ENCODE data around the gene PSME1.
A peak's percentile ranks its signal among the peaks of the same experiment; 100 is the strongest.

PSME1 gene

DNA sequence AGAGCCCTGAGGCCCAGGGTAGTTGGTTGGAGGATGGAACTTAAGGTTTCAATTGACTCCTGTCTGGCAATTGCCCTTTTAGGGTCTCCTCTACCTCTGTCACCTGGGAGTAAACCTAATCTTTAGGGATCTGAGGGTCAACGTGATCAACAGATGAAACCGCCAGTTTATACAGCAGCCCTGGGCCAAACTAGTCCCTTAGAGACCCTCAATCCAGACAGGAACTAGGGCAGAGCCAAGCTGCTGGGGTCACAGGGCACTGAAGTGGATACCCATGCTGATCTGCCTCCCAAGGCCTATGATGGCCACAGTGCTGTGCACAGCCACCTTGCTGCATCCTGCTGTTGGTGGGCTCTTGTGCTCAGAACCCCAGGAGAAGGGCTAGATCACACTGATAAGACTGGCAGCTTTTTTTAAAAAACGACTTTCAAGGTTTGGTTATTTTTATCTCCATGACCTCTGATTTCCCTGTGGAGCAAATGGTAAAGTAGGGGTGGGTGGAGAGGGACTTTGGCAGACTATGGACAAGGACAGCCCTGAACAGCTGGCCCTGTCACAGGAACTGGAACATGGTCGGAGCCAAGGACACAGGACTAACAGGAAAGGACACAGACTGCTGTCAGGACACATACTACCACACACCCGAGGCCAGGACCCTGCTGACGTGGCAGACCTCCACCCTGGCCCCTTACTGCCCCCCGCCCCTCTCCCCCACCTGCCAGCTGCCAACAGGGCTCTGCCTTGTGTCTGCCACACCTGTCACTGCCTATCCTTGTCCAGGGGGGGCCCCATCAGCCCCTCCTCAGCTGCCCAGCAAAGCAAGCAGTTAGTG, 5.1 kb upstream of the PSME1 start:
- H3K27ac Mint-ChIP-seq: peak overlapping the region; percentile 33

DNA sequence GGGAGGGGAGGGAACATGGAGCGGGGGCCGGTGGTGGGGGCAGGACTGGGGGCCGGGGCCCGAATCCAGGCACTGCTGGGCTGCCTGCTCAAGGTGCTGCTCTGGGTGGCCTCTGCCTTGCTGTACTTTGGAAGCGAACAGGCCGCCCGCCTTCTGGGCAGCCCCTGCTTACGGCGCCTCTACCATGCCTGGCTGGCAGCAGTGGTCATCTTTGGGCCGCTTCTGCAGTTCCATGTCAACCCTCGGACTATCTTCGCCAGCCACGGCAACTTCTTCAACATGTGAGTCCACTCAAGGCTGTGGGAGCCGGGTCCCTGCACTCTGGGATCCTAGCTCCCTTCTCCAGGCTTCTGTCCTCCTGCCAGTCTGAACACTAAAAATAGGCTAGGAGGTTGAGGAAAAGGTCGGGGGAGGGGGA, 4.4 kb upstream of the PSME1 start:
- no peaks in the 10 kb centered on the region for H3K27me3 Mint-ChIP-seq
- H3K4me1 Mint-ChIP-seq (ENCODE audit: low read depth): peaks cover 27% of the 10 kb centered on the region
- no peak overlapping the region for H3K4me3 Mint-ChIP-seq
- H3K9me3 Mint-ChIP-seq: no peaks in the 10 kb centered on the region
- peaks cover under 1% of the 10 kb centered on the region for H3K36me3 Mint-ChIP-seq (ENCODE audit: low read depth)
- peak overlapping the region; percentile 81 for H3K27ac Mint-ChIP-seq

More for the DNA sequence above, 5.1 kb upstream of the PSME1 start:
- Mint-ChIP-seq H3K36me3 (ENCODE audit: low read depth) (no peaks in the 10 kb centered on the region), H3K9me3 (no peaks in the 10 kb centered on the region), H3K27me3 (no peaks in the 10 kb centered on the region), H3K4me3 (no peak overlapping the region), H3K4me1 (ENCODE audit: low read depth) (peaks cover 25% of the 10 kb centered on the region)

DNA sequence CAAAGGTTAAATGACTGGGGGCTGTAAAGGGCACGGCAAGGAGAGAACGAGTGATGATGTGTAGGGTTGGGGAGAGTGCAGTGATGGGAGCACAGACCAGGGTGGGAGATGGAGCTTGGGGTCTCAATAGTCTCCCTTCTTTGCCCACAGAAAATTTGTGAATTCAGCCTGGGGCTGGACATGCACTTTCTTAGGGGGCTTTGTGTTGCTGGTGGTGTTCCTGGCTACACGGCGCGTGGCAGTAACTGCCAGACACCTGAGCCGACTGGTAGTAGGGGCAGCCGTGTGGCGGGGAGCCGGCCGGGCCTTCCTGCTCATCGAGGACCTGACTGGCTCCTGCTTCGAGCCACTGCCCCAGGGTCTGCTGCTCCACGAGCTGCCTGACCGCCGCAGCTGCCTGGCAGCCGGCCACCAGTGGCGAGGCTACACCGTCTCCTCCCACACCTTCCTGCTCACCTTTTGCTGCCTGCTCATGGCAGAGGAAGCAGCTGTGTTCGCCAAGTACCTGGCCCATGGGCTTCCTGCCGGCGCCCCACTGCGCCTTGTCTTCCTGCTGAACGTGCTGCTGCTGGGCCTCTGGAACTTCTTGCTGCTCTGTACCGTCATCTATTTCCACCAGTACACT, 3.8 kb upstream of the PSME1 start:
- Mint-ChIP-seq H3K4me1 (ENCODE audit: low read depth) (peaks cover 33% of the 10 kb centered on the region), H3K27ac (peak overlapping the region; percentile 82), H3K27me3 (no peaks in the 10 kb centered on the region), H3K9me3 (no peaks in the 10 kb centered on the region), H3K36me3 (ENCODE audit: low read depth) (peaks cover 7% of the 10 kb centered on the region), H3K4me3 (no peak overlapping the region)

- peaks cover 39% of the 10 kb centered on the region for H3K4me1 Mint-ChIP-seq (ENCODE audit: low read depth)
- H3K4me3 Mint-ChIP-seq: no peak overlapping the region
- H3K27ac Mint-ChIP-seq: peak overlapping the region; percentile 82
Observed at GRCh38 chr14:24132976-24133375, 3.0 kb upstream of the PSME1 start.

DNA sequence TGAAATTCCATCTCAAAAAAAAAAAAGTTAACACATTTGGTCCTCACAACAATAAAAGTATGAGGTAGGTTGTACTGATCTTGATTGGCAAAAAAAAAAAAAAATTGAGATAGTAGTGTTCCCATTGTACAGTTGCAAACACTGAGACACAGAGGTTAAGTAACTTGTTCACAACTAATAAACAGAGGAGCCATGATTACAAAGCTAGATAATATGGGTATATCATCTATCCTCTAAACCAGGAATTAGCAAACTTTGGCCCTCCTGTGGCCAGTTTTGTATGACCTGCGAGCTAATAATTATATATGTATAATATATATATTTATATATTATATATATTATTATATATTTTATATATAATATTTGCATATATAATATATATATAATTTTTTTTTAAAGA, 2.3 kb upstream of the PSME1 start:
- H3K9me3 Mint-ChIP-seq: no peaks in the 10 kb centered on the region
- H3K36me3 Mint-ChIP-seq (ENCODE audit: low read depth): peaks cover 23% of the 10 kb centered on the region
- peaks cover 46% of the 10 kb centered on the region for H3K4me1 Mint-ChIP-seq (ENCODE audit: low read depth)
- no peak overlapping the region for H3K27ac Mint-ChIP-seq
- no peaks in the 10 kb centered on the region for H3K27me3 Mint-ChIP-seq
- H3K4me3 Mint-ChIP-seq: no peak overlapping the region

More at GRCh38 chr14:24132976-24133375, 3.0 kb upstream of the PSME1 start:
- Mint-ChIP-seq H3K27me3 (no peaks in the 10 kb centered on the region), H3K36me3 (ENCODE audit: low read depth) (peaks cover 15% of the 10 kb centered on the region), H3K9me3 (no peaks in the 10 kb centered on the region)

DNA sequence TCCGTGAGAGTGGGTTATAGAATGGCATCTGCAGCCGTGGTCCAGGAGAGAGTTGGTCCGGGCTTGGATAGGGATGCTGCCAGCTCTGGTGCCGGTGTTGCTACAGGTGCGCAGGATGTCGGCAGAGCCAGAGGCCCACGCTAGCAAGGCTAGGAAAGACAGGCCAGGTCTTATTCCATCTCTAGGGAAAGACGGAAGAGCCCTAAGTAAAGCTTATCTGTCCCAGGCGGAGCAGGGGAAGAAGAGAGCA, 485 bp upstream of the PSME1 start:
- no peaks in the 10 kb centered on the region for H3K27me3 Mint-ChIP-seq
- peaks cover 59% of the 10 kb centered on the region for H3K4me1 Mint-ChIP-seq (ENCODE audit: low read depth)
- H3K27ac Mint-ChIP-seq: peak overlapping the region; percentile 80
- H3K9me3 Mint-ChIP-seq: no peaks in the 10 kb centered on the region
- H3K36me3 Mint-ChIP-seq (ENCODE audit: low read depth): peaks cover 38% of the 10 kb centered on the region
- peak overlapping the region; percentile 95 for H3K4me3 Mint-ChIP-seq

- H3K27me3 Mint-ChIP-seq: no peaks in the 10 kb centered on the region
- peaks cover 60% of the 10 kb centered on the region for H3K4me1 Mint-ChIP-seq (ENCODE audit: low read depth)
- H3K9me3 Mint-ChIP-seq: no peaks in the 10 kb centered on the region
- H3K4me3 Mint-ChIP-seq: peak overlapping the region; percentile 95
- H3K27ac Mint-ChIP-seq: peak overlapping the region; percentile 96
- H3K36me3 Mint-ChIP-seq (ENCODE audit: low read depth): peaks cover 44% of the 10 kb centered on the region
Observed at GRCh38 chr14:24136684-24137528, 912 bp downstream of the PSME1 start.

- Mint-ChIP-seq H3K27me3 (no peaks in the 10 kb centered on the region), H3K9me3 (no peaks in the 10 kb centered on the region), H3K4me1 (ENCODE audit: low read depth) (peaks cover 58% of the 10 kb centered on the region), H3K27ac (peak overlapping the region; percentile 96), H3K36me3 (ENCODE audit: low read depth) (peaks cover 48% of the 10 kb centered on the region), H3K4me3 (peak overlapping the region; percentile 95)
Observed at GRCh38 chr14:24137529-24138395, 1.8 kb downstream of the PSME1 start.

GRCh38 chr14:24138396-24139271, 2.6 kb downstream of the PSME1 start:
- peaks cover 62% of the 10 kb centered on the region for H3K4me1 Mint-ChIP-seq (ENCODE audit: low read depth)
- peaks cover 57% of the 10 kb centered on the region for H3K36me3 Mint-ChIP-seq (ENCODE audit: low read depth)
- peak overlapping the region; percentile 98 for H3K4me3 Mint-ChIP-seq
- H3K27ac Mint-ChIP-seq: peak overlapping the region; percentile 72
- no peaks in the 10 kb centered on the region for H3K9me3 Mint-ChIP-seq
- H3K27me3 Mint-ChIP-seq: no peaks in the 10 kb centered on the region

- H3K27ac Mint-ChIP-seq: peak overlapping the region; percentile 72
- peak overlapping the region; percentile 98 for H3K4me3 Mint-ChIP-seq
- peaks cover 67% of the 10 kb centered on the region for H3K4me1 Mint-ChIP-seq (ENCODE audit: low read depth)
- no peaks in the 10 kb centered on the region for H3K27me3 Mint-ChIP-seq
- H3K9me3 Mint-ChIP-seq: no peaks in the 10 kb centered on the region
- peaks cover 62% of the 10 kb centered on the region for H3K36me3 Mint-ChIP-seq (ENCODE audit: low read depth)
Observed at GRCh38 chr14:24139272-24139934, 3.4 kb downstream of the PSME1 start.

DNA sequence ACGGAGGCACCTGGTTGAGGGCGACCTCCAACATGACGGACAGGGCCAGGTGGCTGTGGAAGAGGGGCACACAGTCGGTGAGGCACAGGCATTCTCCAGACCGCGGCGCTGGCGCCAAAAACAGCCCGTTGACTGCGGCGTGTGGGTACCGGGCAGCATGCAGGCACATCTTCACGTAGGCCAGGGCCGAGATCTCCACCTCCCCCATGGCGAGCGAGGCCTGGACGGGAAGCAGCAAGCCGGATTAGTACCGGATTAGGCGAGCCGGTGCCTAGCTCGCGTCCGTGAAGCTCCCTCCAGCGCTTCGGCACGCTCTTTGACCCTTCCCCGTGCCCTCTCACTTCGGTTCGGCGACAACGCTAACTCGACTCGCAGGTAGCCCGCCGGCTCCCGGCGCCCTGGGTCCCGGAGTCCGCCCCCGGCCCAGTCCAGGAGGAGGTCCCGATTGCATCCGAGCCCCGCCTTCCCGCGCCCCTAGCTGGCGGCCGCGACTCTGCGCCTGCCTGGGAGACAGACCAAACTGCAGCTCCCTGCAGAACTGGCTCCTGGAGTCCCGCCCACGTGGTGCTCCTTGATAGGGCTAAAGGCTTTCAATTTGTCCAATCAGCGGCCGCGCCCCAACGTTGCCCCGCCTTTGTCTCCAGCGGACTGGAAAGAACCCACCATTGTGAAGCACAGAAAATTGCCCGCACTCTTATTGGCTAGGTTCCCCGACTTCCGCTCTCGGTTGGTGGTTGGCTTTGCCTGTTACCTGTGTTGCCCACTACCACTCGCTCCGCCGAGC, 5.3 kb downstream of the PSME1 start, which contains the start of gene EMC9:
TSS of gene EMC9 (minus strand) at position 495 of the 784 bp plus-strand sequence. CDS start at position 208, 287 bp downstream.
- Mint-ChIP-seq H3K4me1 (ENCODE audit: low read depth) (peaks cover 77% of the 10 kb centered on the region), H3K27me3 (no peaks in the 10 kb centered on the region), H3K27ac (peak within 1 kb of the TSS; percentile 92), H3K36me3 (ENCODE audit: low read depth) (peaks cover 81% of the 10 kb centered on the region), H3K4me3 (peak within 1 kb of the TSS; percentile 98), H3K9me3 (no peaks in the 10 kb centered on the region)

- Mint-ChIP-seq H3K27ac (peak overlapping the region; percentile 62), H3K36me3 (ENCODE audit: low read depth) (peaks cover 63% of the 10 kb centered on the region), H3K9me3 (no peaks in the 10 kb centered on the region), H3K4me1 (ENCODE audit: low read depth) (peaks cover 62% of the 10 kb centered on the region), H3K27me3 (no peaks in the 10 kb centered on the region), H3K4me3 (peak overlapping the region; percentile 53)
Observed at GRCh38 chr14:24143511-24143910, 7.5 kb downstream of the PSME1 start.
